Colonic mucosa (tissue), 4 donors: Measurements from ENCODE around the gene FAM193A. TPM values are rescaled to one million over a fixed set of nuclear protein-coding genes. Genes with fewer than 3 reads are reported as not detected.

Source experiments
- DNase-seq: peaks from one replicate; pipeline ENCODE4 v3.0.0-alpha.2; 2020
- H3K27ac ChIP-seq: fragments of 200-600 bp; one replicate; pipeline ENCODE4 v1.8.0; 2021
- H3K27me3 ChIP-seq: fragments of 200-600 bp; one replicate; pipeline ENCODE4 v1.8.0; 2021
- H3K36me3 ChIP-seq: fragments of 200-600 bp; one replicate; pipeline ENCODE4 v1.8.0; 2021
- H3K4me1 ChIP-seq: fragments of 200-600 bp; one replicate; pipeline ENCODE4 v1.8.0; 2021; ENCODE audit warnings: mild to moderate bottlenecking
- H3K4me3 ChIP-seq: fragments of 200-600 bp; one replicate; pipeline ENCODE4 v1.8.0; 2021
- H3K9ac ChIP-seq, 2 donors: one replicate each; pipeline ENCODE4 v1.7.0; 2013; ENCODE audit warnings: control low read depth in 2 of 2, low read depth in 2 of 2, low read length in 2 of 2
- H3K9me3 ChIP-seq: fragments of 200-600 bp; one replicate; pipeline ENCODE4 v1.8.0; 2021
- intact Hi-C: fragments of 100-400 bp; cut with DNase I; formaldehyde crosslinking; loops from one replicate; pipeline ENCODE4 v1.14.1; 2022
- total RNA-seq, 2 donors: library from RNA; stranded (reverse); fragmentation: NEBNext Ultra II Directional in 1 of 2; extraction: Animal tissue kit (Norgen Biotek cat#: 25700) in 1 of 2; gene quantifications; one replicate each; pipeline ENCODE4 v1.2.1, GENCODE V29; 2021
- TF ChIP-seq, protein P1 (sequence below): fragments of 200-600 bp; IDR thresholded peaks from one replicate; pipeline ENCODE4 v1.8.0; 2022; ENCODE audit warnings: antibody characterized with exemption, mild to moderate bottlenecking
- donor health status: healthy.
- donor health status: DM: no; HTN: no; CAD: no.
- donor health status: DM: no; HTN: no; CAD: no.

The FAM193A gene
- total RNA-seq, 2 donors from 2014 or later = 18.0 to 25.8 TPM

DNA sequence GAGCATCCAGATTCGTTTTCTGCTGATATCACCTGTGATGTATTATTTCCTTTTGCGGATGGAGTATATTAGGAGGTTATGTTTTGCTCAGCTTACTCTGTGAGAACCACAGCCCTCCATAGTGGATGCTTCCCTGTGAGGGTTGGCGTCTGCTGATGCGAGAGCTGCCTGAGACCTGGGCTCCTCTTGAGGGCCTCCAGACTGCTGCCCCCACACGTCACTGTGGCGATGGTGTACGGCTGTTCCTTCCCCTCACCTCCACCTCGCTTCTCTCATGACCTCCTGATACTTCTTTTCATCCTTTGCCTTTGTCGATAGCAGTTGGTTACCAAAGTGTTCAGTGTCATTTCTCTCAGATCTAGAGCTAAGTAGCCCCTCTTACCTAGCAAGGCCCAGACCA, 148.0 kb downstream of the FAM193A start:
- intact Hi-C loops = no loop called here

DNA sequence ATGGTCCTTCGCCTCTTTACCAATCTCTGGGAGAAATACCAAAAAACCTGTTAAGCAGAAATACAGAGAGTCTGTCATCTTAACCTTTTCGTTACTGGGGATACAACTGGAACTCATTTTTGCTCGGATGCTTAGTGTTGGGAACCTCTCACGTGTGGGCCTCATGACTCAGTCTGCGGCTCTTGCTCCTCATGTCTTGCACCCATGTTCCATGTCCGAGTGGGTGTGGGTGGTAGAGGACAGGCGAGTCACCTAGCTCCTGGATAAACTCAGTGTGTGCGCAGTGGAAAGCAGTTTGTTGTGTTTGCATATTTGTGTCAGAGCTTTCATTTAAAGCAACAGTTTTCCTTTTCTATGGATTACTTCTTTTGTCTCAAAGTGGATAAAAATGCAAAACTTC, 149.1 kb downstream of the FAM193A start:
- no peaks in the 10 kb centered on the region for H3K27me3 ChIP-seq
- H3K36me3 ChIP-seq = peaks cover 10% of the 10 kb centered on the region
- intact Hi-C loops = no loop called here
- DNase-seq = no peak
- TF ChIP-seq, protein P1, sequence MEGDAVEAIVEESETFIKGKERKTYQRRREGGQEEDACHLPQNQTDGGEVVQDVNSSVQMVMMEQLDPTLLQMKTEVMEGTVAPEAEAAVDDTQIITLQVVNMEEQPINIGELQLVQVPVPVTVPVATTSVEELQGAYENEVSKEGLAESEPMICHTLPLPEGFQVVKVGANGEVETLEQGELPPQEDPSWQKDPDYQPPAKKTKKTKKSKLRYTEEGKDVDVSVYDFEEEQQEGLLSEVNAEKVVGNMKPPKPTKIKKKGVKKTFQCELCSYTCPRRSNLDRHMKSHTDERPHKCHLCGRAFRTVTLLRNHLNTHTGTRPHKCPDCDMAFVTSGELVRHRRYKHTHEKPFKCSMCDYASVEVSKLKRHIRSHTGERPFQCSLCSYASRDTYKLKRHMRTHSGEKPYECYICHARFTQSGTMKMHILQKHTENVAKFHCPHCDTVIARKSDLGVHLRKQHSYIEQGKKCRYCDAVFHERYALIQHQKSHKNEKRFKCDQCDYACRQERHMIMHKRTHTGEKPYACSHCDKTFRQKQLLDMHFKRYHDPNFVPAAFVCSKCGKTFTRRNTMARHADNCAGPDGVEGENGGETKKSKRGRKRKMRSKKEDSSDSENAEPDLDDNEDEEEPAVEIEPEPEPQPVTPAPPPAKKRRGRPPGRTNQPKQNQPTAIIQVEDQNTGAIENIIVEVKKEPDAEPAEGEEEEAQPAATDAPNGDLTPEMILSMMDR = no peak
- H3K4me3 ChIP-seq = no peak overlapping the region
- H3K27ac ChIP-seq = no peak overlapping the region
- no peak overlapping the region for H3K9ac ChIP-seq
- no peaks in the 10 kb centered on the region for H3K9me3 ChIP-seq
- H3K4me1 ChIP-seq = no peaks in the 10 kb centered on the region

More for the DNA sequence above, 148.0 kb downstream of the FAM193A start:
- Histone ChIP-seq H3K36me3 (peaks cover 10% of the 10 kb centered on the region), H3K4me3 (no peak overlapping the region), H3K27me3 (no peaks in the 10 kb centered on the region), H3K27ac (no peak overlapping the region), H3K4me1 (no peaks in the 10 kb centered on the region), H3K9me3 (no peaks in the 10 kb centered on the region), H3K9ac (no peak overlapping the region)
- no peak for DNase-seq
- TF ChIP-seq, protein P1 = no peak

DNA sequence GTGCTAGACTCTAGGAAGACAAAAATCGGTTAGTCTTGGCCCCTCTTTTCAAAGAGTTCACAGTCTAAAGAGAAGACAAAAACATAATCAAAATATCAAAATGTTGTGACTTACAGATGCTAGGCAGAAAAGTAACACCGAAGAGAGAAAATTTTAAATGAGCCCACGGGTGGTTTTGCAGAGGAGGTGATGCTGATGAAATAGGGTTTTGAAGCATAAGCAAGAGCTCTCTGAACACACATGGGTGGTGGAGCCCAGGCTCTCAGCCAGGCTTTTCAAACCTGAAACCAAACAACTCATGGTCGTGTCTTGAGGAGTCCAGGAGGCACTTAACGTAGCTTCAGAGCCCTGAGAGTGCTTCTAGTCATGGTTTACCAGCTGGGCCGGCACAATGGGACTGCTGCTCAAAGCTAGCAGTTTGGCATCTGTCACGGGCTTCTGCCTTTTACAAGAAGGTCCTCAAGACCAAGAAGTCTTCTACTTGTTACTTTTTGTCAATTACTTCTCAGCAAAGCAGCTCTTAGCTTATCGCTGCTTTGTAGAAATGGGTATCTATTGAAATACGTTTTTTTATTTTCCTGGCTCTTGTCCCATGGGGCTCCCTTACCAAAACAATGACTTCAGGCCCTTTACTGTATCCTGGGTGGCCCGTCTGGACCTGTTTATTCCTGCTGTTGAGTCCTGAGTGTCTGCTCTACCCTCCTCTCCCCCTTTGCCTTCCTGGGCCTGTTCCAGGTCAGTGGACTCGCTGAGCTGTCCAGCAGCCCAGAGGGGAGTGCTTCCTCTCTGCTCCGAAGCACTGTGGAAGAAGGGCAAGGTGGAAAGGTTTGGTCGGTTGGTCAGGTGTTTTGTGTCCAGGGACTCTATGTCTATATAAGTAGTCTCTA, 150.2 kb downstream of the FAM193A start:
- Histone ChIP-seq H3K4me1 (no peaks in the 10 kb centered on the region), H3K27ac (no peak overlapping the region), H3K9ac (no peak overlapping the region), H3K36me3 (peaks cover 10% of the 10 kb centered on the region), H3K4me3 (no peak overlapping the region), H3K27me3 (no peaks in the 10 kb centered on the region), H3K9me3 (no peaks in the 10 kb centered on the region)
- intact Hi-C loops = no loop called here
- no peak for DNase-seq
- TF ChIP-seq, protein P1 = no peak

DNA sequence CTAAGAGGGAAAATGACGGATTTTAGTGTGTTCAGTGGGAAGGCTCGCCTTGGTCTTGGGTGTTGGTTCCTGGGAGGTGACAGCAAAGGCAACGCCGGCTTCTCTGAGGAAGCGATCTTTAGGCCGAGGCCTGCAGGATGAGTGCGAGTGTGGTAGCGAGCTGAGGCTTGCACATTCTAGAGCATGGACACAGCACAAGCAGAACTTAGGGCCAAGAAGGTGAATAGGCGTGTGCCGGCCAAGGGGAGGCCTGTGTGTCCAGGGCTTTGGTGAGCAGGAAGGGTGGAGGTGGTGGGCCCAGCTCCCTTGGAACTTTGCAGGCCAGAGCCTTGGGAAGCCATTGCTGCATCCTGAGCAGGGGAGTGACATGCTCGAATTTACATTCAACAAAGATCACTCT, 151.8 kb downstream of the FAM193A start:
- Histone ChIP-seq H3K4me1 (no peaks in the 10 kb centered on the region), H3K36me3 (peaks cover 10% of the 10 kb centered on the region)
- TF ChIP-seq, protein P1 = no peak

DNA sequence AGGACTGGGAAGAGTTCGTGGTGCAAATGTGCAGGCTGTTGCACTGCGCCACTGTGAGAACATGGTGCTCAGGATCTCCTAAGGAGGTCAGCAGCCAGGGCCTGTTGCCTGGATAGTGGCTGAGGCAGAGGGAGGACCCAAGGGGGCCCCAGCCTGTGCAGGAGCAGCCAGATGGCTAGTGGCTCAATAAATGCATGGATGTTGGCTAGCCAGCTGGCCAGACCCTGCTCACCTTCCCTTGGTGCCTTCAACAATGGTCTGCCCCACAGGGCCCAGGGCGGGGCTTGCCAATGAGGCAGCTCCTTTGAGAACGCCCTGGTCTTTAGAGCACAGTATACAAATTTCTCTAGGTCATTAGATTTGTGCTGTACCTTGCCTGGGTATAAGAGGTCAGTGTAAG, 152.2 kb downstream of the FAM193A start:
- Histone ChIP-seq H3K36me3 (peaks cover 13% of the 10 kb centered on the region), H3K9ac (no peak overlapping the region), H3K9me3 (no peaks in the 10 kb centered on the region), H3K4me3 (no peak overlapping the region), H3K27me3 (no peaks in the 10 kb centered on the region), H3K27ac (no peak overlapping the region), H3K4me1 (no peaks in the 10 kb centered on the region)
- intact Hi-C loops = no loop called here
- TF ChIP-seq, protein P1 = no peak
- no peak for DNase-seq

More for the DNA sequence above, 151.8 kb downstream of the FAM193A start:
- Histone ChIP-seq H3K9ac (no peak overlapping the region), H3K27me3 (no peaks in the 10 kb centered on the region), H3K27ac (no peak overlapping the region), H3K9me3 (no peaks in the 10 kb centered on the region), H3K4me3 (no peak overlapping the region)
- DNase-seq = no peak
- intact Hi-C loops = no loop called here
